SK-N-SH (cell line): ENCODE data around the gene MMP21.

Source experiments
- CTCF ChIP-seq: fragments of 200-600 bp; sonication (generic); IDR thresholded peaks from 2 replicates; pipeline ENCODE4 v1.6.1; 2017; ENCODE audit warnings: antibody characterized with exemption, mild to moderate bottlenecking, moderate library complexity
- NRF1 ChIP-seq: IDR thresholded peaks from 2 replicates; pipeline ENCODE4 v1.6.1; 2012; ENCODE audit warnings: low read depth, mild to moderate bottlenecking, low read length
- TF ChIP-seq, protein P1 (sequence below): fragments of 150-350 bp; IDR thresholded peaks from 2 replicates; pipeline ENCODE4 v1.6.1; 2017; ENCODE audit warnings: antibody characterized with exemption, low read length, low read depth, borderline replicate concordance

- no peak for TF ChIP-seq CTCF
- TF ChIP-seq NRF1 = no peak
- TF ChIP-seq, protein P1, sequence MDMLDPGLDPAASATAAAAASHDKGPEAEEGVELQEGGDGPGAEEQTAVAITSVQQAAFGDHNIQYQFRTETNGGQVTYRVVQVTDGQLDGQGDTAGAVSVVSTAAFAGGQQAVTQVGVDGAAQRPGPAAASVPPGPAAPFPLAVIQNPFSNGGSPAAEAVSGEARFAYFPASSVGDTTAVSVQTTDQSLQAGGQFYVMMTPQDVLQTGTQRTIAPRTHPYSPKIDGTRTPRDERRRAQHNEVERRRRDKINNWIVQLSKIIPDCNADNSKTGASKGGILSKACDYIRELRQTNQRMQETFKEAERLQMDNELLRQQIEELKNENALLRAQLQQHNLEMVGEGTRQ = no peak
These were observed 7.0 kb upstream of the MMP21 start for GRCh38 chr10:125782616-125783015.
